Stomach (tissue), 4 donors: Measurements from ENCODE around the gene MICAL3.

Experiments used
- EP300 ChIP-seq: sonication (generic); formaldehyde crosslinking; IDR thresholded peaks from one replicate; pipeline ENCODE4 v1.6.1; 2017; ENCODE audit warnings: antibody characterized with exemption
- POLR2A ChIP-seq, 4 donors: fragments of 450-650 bp; IDR thresholded peaks; one replicate each; pipeline ENCODE4 v1.6.1; 2016; ENCODE audit warnings: antibody characterized with exemption in 4 of 4, control low read depth in 2 of 4, mild to moderate bottlenecking in 1 of 4, moderate library complexity in 1 of 4
- POLR2AphosphoS5 ChIP-seq, 3 donors: sonication (generic); formaldehyde crosslinking; IDR thresholded peaks; one replicate each; pipeline ENCODE4 v1.6.1; 2016; ENCODE audit warnings: antibody characterized with exemption in 3 of 3
- TF ChIP-seq, protein P1 (sequence below), 7 experiments: fragments of 450-650 bp in 4 of 7; fragments of 200-600 bp in 3 of 7; sonication (generic) in 3 of 7; IDR thresholded peaks; one replicate each; pipeline ENCODE4 v1.5.1; 2016 to 2019; ENCODE audit warnings: antibody characterized with exemption in 7 of 7, control low read depth in 2 of 7, mild to moderate bottlenecking in 1 of 7

DNA sequence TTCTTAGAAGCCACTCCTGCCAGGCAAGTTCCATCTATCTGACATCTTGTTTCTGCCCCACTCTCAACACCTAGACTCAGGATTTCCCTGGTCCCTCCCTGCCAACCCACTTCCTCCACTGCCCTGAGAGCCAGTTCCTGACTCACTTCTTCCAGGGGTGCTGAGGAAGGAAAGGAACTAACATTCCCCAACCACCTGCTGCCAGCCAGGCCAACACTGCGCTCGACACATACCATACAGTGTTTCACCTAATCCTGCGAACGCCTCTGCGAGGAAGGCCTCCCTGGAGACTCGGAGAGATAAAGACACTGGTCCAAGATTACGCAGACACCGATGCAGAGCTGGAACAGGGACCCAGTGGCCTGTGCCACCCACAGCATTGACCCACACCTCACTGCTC is 40.2 kb downstream of the MICAL3 start:
- no peak for TF ChIP-seq EP300
- TF ChIP-seq POLR2A (IDR thresholded peaks at IDR 0.05) = no peak
- TF ChIP-seq, protein P1, sequence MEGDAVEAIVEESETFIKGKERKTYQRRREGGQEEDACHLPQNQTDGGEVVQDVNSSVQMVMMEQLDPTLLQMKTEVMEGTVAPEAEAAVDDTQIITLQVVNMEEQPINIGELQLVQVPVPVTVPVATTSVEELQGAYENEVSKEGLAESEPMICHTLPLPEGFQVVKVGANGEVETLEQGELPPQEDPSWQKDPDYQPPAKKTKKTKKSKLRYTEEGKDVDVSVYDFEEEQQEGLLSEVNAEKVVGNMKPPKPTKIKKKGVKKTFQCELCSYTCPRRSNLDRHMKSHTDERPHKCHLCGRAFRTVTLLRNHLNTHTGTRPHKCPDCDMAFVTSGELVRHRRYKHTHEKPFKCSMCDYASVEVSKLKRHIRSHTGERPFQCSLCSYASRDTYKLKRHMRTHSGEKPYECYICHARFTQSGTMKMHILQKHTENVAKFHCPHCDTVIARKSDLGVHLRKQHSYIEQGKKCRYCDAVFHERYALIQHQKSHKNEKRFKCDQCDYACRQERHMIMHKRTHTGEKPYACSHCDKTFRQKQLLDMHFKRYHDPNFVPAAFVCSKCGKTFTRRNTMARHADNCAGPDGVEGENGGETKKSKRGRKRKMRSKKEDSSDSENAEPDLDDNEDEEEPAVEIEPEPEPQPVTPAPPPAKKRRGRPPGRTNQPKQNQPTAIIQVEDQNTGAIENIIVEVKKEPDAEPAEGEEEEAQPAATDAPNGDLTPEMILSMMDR (IDR thresholded peaks at IDR 0.05) = no peak
- TF ChIP-seq POLR2AphosphoS5 (IDR thresholded peaks at IDR 0.05) = no peak
